Prostate gland (tissue), 2 donors: ENCODE measurements around the gene GTPBP10. TPM values are rescaled to one million over a fixed set of nuclear protein-coding genes. Genes with fewer than 3 reads are reported as not detected.
A peak's percentile ranks its signal among the peaks of the same experiment; 100 is the strongest.
"Not testable (repeated sequence)": the region's sequence is repeated elsewhere in the genome, so short reads cannot be mapped to it uniquely, and the experiment has no call there.

Experiments used
- DNase-seq: peaks from one replicate; pipeline ENCODE4 v3.0.0-alpha.2; 2019; ENCODE audit warnings: low spot score
- H3K27ac ChIP-seq, 2 donors: fragments of 200-600 bp; sonication (generic); 2 replicates each; pipeline ENCODE4 v1.5.1; 2017 to 2019
- H3K27me3 ChIP-seq: fragments of 200-600 bp; sonication (generic); replicated peaks from 2 replicates; pipeline ENCODE4 v1.5.1; 2019; ENCODE audit not compliant: insufficient read depth
- H3K36me3 ChIP-seq, 2 donors: fragments of 200-600 bp; sonication (generic); 1 replicate in 1 of 2; 2 replicates in 1 of 2; pipeline versions ENCODE4 v1.5.1 to v1.8.1; 2017 to 2019
- H3K4me1 ChIP-seq: fragments of 200-600 bp; sonication (generic); replicated peaks from 2 replicates; pipeline ENCODE4 v1.5.1; 2019
- H3K4me3 ChIP-seq, 2 donors: fragments of 200-600 bp; sonication (generic); 2 replicates each; pipeline ENCODE4 v1.5.1; 2017 to 2019
- H3K9me3 ChIP-seq: fragments of 200-600 bp; sonication (generic); 2 replicates; pipeline ENCODE4 v1.5.1; 2017
- POLR2A ChIP-seq: fragments of 450-650 bp; IDR thresholded peaks from one replicate; pipeline ENCODE4 v1.6.1; 2016; ENCODE audit warnings: antibody characterized with exemption, mild to moderate bottlenecking
- POLR2AphosphoS5 ChIP-seq: sonication (generic); formaldehyde crosslinking; IDR thresholded peaks from one replicate; pipeline ENCODE4 v1.6.1; 2017; ENCODE audit warnings: antibody characterized with exemption
- WGBS: methylation state at CpG from one replicate; pipeline ENCODE4 v1.1.5; 2018; 5-methylcytosine and 5-hydroxymethylcytosine counted together
- intact Hi-C: fragments of 100-400 bp; cut with DNase I; formaldehyde crosslinking; loops from one replicate; pipeline ENCODE4 v1.14.2; 2022
- total RNA-seq, 2 donors: library from RNA; depleted of rRNA; stranded (reverse); fragments of >200 nt; gene quantifications; one replicate each; pipeline ENCODE4 v1.1.0, GENCODE V29; 2016
- TF ChIP-seq, protein P1 (sequence below), 4 experiments: fragments of 200-600 bp in 2 of 4; fragments of 450-650 bp in 2 of 4; sonication (generic) in 2 of 4; IDR thresholded peaks; 1 replicate in 3 of 4; 2 replicates in 1 of 4; pipeline ENCODE4 v1.5.1; 2016 to 2019; ENCODE audit warnings: antibody characterized with exemption in 4 of 4, mild to moderate bottlenecking in 2 of 4, moderate library complexity in 2 of 4

GTPBP10 gene
- total RNA-seq, 2 donors from 2014 or later, result 16.2 to 20.4 TPM

- peaks cover 7% of the 10 kb centered on the region for H3K4me1 ChIP-seq
- no peak overlapping the region for H3K4me3 ChIP-seq
- intact Hi-C loops, result loop anchor here (5.0 kb wide), 1 partner anchor 57 kb away; the partner anchor contains the start of gene CLDN12
- no peaks in the 10 kb centered on the region for H3K9me3 ChIP-seq
- DNase-seq, result no peak
- peak overlapping the region; percentile 83 to 87 for H3K27ac ChIP-seq
- TF ChIP-seq POLR2AphosphoS5 (no peak), POLR2A (no peak)
- TF ChIP-seq, protein P1, sequence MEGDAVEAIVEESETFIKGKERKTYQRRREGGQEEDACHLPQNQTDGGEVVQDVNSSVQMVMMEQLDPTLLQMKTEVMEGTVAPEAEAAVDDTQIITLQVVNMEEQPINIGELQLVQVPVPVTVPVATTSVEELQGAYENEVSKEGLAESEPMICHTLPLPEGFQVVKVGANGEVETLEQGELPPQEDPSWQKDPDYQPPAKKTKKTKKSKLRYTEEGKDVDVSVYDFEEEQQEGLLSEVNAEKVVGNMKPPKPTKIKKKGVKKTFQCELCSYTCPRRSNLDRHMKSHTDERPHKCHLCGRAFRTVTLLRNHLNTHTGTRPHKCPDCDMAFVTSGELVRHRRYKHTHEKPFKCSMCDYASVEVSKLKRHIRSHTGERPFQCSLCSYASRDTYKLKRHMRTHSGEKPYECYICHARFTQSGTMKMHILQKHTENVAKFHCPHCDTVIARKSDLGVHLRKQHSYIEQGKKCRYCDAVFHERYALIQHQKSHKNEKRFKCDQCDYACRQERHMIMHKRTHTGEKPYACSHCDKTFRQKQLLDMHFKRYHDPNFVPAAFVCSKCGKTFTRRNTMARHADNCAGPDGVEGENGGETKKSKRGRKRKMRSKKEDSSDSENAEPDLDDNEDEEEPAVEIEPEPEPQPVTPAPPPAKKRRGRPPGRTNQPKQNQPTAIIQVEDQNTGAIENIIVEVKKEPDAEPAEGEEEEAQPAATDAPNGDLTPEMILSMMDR (IDR thresholded peaks at IDR 0.05), result no peak
- no peaks in the 10 kb centered on the region for H3K27me3 ChIP-seq
- H3K36me3 ChIP-seq, result no peaks in the 10 kb centered on the region
These were observed 1.5 kb upstream of the GTPBP10 start for GRCh38 chr7:90345016-90345415.

DNA sequence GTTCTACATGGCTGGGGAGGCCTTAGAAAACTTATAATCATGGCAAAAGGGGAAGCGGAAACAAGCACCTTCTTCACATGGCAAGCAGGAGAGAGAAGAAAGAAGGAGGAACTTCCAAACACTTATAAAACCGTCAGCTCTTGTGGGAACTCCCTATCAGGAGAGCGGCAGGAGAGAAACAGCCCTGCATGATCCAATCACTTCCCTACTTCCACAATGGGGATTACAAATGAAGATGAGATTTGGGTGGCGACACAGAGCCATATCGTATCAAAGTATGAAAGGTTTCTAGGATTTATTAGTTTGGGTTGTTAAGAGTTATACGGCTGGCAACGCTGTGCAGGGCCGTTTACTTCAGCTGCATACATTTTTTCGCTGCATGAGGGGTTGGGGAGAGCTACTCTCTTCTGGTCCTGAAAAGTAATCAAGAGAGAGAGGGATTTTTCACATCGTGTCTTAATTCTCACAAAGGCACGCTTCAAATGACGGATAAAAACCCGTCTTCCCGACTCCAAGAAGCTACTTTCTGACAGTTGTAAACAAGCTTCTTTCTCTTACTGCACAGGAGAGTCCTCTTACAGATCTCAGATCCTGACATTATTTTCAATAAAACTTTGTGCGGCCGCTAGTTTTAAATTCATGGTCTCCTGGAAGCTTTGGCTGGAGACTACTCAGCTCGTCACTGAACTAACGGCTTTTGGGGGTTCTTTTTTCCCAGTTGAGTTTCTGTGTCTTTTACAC, 751 bp upstream of the GTPBP10 start:
- peaks cover 7% of the 10 kb centered on the region for H3K4me1 ChIP-seq
- no peaks in the 10 kb centered on the region for H3K27me3 ChIP-seq
- H3K36me3 ChIP-seq, result no peaks in the 10 kb centered on the region
- peak overlapping the region; percentile 57 to 70 for H3K4me3 ChIP-seq
- intact Hi-C loops, result loop anchor here (5.0 kb wide), 1 partner anchor 57 kb away; the partner anchor contains the start of gene CLDN12
- peak; percentile 27 for DNase-seq
- WGBS, result 4% methylated on average over 18 of the region's 18 CpGs
- peak; percentile 25 for TF ChIP-seq POLR2AphosphoS5
- TF ChIP-seq, protein P1 (IDR thresholded peaks at IDR 0.05), result no peak
- TF ChIP-seq POLR2A, result no peak
- H3K27ac ChIP-seq, result peak overlapping the region; percentile 83 to 87
- no peaks in the 10 kb centered on the region for H3K9me3 ChIP-seq

DNA sequence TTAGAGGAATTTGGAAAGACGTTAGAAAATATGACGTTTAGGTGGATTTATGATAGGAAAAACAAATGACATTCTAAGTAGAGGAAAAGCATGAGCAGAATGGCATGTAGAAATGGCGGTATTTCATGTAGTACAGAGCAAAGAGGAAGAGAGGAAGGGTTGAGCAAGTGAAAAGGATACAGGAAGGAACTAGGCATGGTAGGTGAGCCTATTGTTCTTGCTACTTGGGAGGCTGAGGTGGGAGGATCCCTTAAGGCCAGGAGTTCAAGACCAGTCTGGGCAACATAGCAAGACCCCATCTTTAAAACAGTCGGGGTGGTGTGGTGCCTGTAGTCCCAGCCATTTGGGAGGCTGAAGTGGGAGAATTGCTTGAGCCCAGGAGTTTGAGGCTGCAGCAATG, 1.2 kb downstream of the GTPBP10 start:
- Histone ChIP-seq H3K36me3 (no peaks in the 10 kb centered on the region), H3K4me3 (no peak overlapping the region), H3K4me1 (peaks cover 7% of the 10 kb centered on the region), H3K27me3 (no peaks in the 10 kb centered on the region), H3K27ac (no peak overlapping the region), H3K9me3 (no peaks in the 10 kb centered on the region)
- 63% methylated on average over 4 of the region's 4 CpGs for WGBS
- DNase-seq, result no peak
- intact Hi-C loops, result loop anchor here (5.0 kb wide), 1 partner anchor 55 kb away; the partner anchor contains the start of gene CLDN12
- no peak for TF ChIP-seq POLR2AphosphoS5
- TF ChIP-seq POLR2A, result no peak
- TF ChIP-seq, protein P1 (IDR thresholded peaks at IDR 0.05), result no peak

DNA sequence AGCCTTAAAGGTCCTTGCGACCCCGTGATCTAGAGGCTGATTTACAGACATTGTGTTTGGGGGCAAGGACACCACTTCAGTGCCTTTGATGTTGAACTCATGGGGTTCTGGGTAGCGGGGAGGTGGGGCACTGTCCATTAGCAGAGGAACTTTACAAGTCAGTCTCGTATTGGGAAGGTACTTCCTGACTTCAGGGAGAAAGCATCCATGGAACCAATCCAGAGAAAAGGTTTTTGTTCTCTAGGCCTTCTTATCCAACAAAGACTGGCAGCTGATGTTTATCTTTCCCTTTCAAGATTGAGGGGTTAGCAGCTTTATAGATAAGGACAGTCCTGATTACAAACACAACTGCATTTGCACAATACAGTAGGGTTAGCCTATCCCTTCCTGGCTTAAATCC, 2.8 kb downstream of the GTPBP10 start:
- intact Hi-C loops, result loop anchor here (5.0 kb wide), 1 partner anchor 53 kb away; the partner anchor contains the start of gene CLDN12
- no peak for TF ChIP-seq POLR2AphosphoS5
- TF ChIP-seq POLR2A, result no peak
- TF ChIP-seq, protein P1 (IDR thresholded peaks at IDR 0.05), result no peak
- no peaks in the 10 kb centered on the region for H3K27me3 ChIP-seq
- no peaks in the 10 kb centered on the region for H3K9me3 ChIP-seq
- WGBS, result 67% methylated on average over 4 of the region's 4 CpGs
- H3K36me3 ChIP-seq, result no peaks in the 10 kb centered on the region
- no peak overlapping the region for H3K27ac ChIP-seq
- DNase-seq, result no peak
- H3K4me3 ChIP-seq, result no peak overlapping the region
- H3K4me1 ChIP-seq, result peaks cover 7% of the 10 kb centered on the region

GRCh38 chr7:90350032-90350431, 3.5 kb downstream of the GTPBP10 start:
- H3K4me1 ChIP-seq, DNase-seq, H3K27ac ChIP-seq, H3K9me3 ChIP-seq, H3K27me3 ChIP-seq, H3K36me3 ChIP-seq, H3K4me3 ChIP-seq, intact Hi-C loops: not testable (repeated sequence)
- WGBS, result 98% methylated on average over 3 of the region's 3 CpGs
